ENCODE data around the gene CD6. TPM values are rescaled to one million over a fixed set of nuclear protein-coding genes. Genes with fewer than 3 reads are reported as not detected.

Gene CD6
- total RNA-seq, 1 experiment from 2014 or later = not detected

DNA sequence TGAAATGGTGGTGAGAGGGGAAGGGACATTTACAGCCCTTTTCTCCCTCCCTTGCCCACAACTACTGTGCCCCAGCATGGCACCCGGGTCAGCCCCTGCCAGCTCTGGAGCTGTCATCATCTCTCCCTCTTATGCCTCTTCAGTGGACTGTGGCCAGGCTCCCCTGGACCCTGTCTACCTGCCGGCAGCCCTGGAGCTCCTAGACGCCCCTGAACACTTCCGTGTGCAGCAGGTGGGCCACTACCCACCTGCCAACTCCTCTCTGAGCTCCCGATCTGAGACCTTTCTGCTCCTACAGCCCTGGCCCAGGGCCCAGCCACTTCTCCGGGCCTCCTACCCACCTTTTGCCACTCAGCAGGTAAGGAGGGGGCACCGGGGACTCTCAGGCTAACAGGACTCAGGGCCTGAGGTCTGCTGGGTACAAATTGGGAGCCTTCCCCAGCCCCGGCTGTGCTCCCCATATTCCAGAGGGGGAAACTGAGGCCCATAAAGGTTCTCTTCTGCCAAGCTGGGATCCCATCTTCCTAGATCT lies 44.4 kb upstream of the CD6 start:
- Mint-ChIP-seq H3K27ac (no peak overlapping the region), H3K4me3 (no peak overlapping the region), H3K27me3 (ENCODE audit: low read depth) (peaks cover 7% of the 10 kb centered on the region), H3K9me3 (no peaks in the 10 kb centered on the region), H3K4me1 (peaks cover 18 to 23% of the 10 kb centered on the region in 2 experiments), H3K36me3 (ENCODE audit: insufficient read depth in 1 of 3, low read depth in 3 of 3) (peaks cover 31 to 59% (median 50%) of the 10 kb centered on the region in 3 experiments; a peak in 6 of 7 replicates)
- no peak overlapping the region for H3K18ac ChIP-seq (ENCODE audit: insufficient read length, low read depth, low read length)
- H3K23me2 ChIP-seq (ENCODE audit: insufficient read length, low read depth, low read length, poor library complexity, severe bottlenecking) = peaks cover 10% of the 10 kb centered on the region
- H2BK20ac ChIP-seq (ENCODE audit: low read depth, low read length, poor library complexity, severe bottlenecking) = no peak overlapping the region
- H4K91ac ChIP-seq (ENCODE audit: insufficient read length, low read depth, low read length) = no peak overlapping the region
- no peak overlapping the region for H3K27ac ChIP-seq (ENCODE audit: insufficient read length, low read depth, low read length)
- H4K5ac ChIP-seq (ENCODE audit: insufficient read length, low read depth, low read length) = no peak overlapping the region
- H3K27me3 ChIP-seq (ENCODE audit: insufficient read depth, low read length) = no peaks in the 10 kb centered on the region
- H2BK12ac ChIP-seq (ENCODE audit: insufficient read length, low read depth, low read length) = no peak overlapping the region
- no peak for DNase-seq
- no peaks in the 10 kb centered on the region for H3K79me2 ChIP-seq (ENCODE audit: insufficient read depth, low read length)
- H2AK5ac ChIP-seq (ENCODE audit: insufficient read length, low read length) = no peak overlapping the region
- H2BK120ac ChIP-seq (ENCODE audit: low read depth, low read length, poor library complexity, severe bottlenecking) = no peak overlapping the region
- H3K9ac ChIP-seq (ENCODE audit: extremely low read depth, insufficient read length, low read length) = no peak overlapping the region
- WGBS (ENCODE audit: extremely low coverage, insufficient read length, low lambda C conversion rate) = no CpG with 5 or more reads among the region's 8 CpGs
- H2BK5ac ChIP-seq (ENCODE audit: insufficient read length, low read length) = no peak overlapping the region
- H3K9me3 ChIP-seq (ENCODE audit: control insufficient read depth, low read depth, low read length) = no peaks in the 10 kb centered on the region
- no peak overlapping the region for H3K56ac ChIP-seq (ENCODE audit: insufficient read length, low read depth, low read length)
- H3K14ac ChIP-seq (ENCODE audit: insufficient read depth, low read length) = no peak overlapping the region
- H4K20me1 ChIP-seq (ENCODE audit: control insufficient read depth, insufficient read depth, insufficient read length) = no peaks in the 10 kb centered on the region
- peaks cover 2% of the 10 kb centered on the region; the same call in 1 of the 2 replicates for H3K4me1 ChIP-seq (ENCODE audit: insufficient read depth, low read length)
- no peak overlapping the region for H3K4me2 ChIP-seq (ENCODE audit: insufficient read depth, insufficient read length, low read length)
- no peak overlapping the region for H3K23ac ChIP-seq (ENCODE audit: insufficient read length, low read depth, low read length)
- H4K8ac ChIP-seq (replicated peaks; ENCODE audit: insufficient read length, low read depth, low read length) = no peak overlapping the region
- H3K79me1 ChIP-seq (ENCODE audit: insufficient read depth, low read depth, low read length, poor library complexity, severe bottlenecking) = no peaks in the 10 kb centered on the region
- H3T11ph ChIP-seq (ENCODE audit: low read length) = no peak overlapping the region
- TF ChIP-seq, protein P1, sequence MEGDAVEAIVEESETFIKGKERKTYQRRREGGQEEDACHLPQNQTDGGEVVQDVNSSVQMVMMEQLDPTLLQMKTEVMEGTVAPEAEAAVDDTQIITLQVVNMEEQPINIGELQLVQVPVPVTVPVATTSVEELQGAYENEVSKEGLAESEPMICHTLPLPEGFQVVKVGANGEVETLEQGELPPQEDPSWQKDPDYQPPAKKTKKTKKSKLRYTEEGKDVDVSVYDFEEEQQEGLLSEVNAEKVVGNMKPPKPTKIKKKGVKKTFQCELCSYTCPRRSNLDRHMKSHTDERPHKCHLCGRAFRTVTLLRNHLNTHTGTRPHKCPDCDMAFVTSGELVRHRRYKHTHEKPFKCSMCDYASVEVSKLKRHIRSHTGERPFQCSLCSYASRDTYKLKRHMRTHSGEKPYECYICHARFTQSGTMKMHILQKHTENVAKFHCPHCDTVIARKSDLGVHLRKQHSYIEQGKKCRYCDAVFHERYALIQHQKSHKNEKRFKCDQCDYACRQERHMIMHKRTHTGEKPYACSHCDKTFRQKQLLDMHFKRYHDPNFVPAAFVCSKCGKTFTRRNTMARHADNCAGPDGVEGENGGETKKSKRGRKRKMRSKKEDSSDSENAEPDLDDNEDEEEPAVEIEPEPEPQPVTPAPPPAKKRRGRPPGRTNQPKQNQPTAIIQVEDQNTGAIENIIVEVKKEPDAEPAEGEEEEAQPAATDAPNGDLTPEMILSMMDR (conservative IDR thresholded peaks at IDR 0.05) = no peak
- H3K4ac ChIP-seq (ENCODE audit: low read depth, low read length) = no peak overlapping the region
- no peak overlapping the region for H2AFZ ChIP-seq (ENCODE audit: low read length)
- H2BK15ac ChIP-seq (ENCODE audit: low read depth, low read length) = no peak overlapping the region

Data from H9 (cell line).